NCI-H128 (cell line): ENCODE results near the gene SLC4A1AP.

Experiments
- DNase-seq: peaks from one replicate; lab custom pipeline; 2025; ENCODE audit not compliant: unreplicated experiment; lab: John Stamatoyannopoulos, UW

The SLC4A1AP gene

GRCh38 chr2:27739058-27739373 lies 75.3 kb downstream of the SLC4A1AP start:
- DNase-seq, result no peak

- no peak for DNase-seq
Measured at GRCh38 chr2:27741673-27742072, 78.0 kb downstream of the SLC4A1AP start.

- no peak for DNase-seq
Measured at GRCh38 chr2:27742571-27742970, 78.9 kb downstream of the SLC4A1AP start.
